Neuronal stem cell (in vitro differentiated cells): ENCODE results near the gene ZNF292.

ENCODE experiments used
- DNase-seq: peaks from one replicate; pipeline ENCODE4 v3.0.0-alpha.2; 2013; ENCODE audit warnings: low spot score
- H2AFZ ChIP-seq: one replicate; pipeline ENCODE4 v1.6.1; 2013; ENCODE audit warnings: mild to moderate bottlenecking, low read length, inconsistent platforms
- H2AK5ac ChIP-seq: 2 replicates; pipeline ENCODE4 v1.6.1; 2013; ENCODE audit warnings: low read depth, mild to moderate bottlenecking, inconsistent platforms, low read length, moderate library complexity, mixed read lengths
- H2BK120ac ChIP-seq: 2 replicates; pipeline ENCODE4 v1.6.1; 2013; ENCODE audit warnings: low read depth, mild to moderate bottlenecking, inconsistent platforms, low read length, moderate library complexity, mixed read lengths
- H2BK12ac ChIP-seq: one replicate; pipeline ENCODE4 v1.6.1; 2013; ENCODE audit warnings: low read length, inconsistent platforms
- H2BK15ac ChIP-seq: 2 replicates; pipeline ENCODE4 v1.6.1; 2013; ENCODE audit warnings: mild to moderate bottlenecking, low read length, inconsistent platforms, mixed read lengths
- H2BK5ac ChIP-seq: one replicate; pipeline ENCODE4 v1.6.1; 2013; ENCODE audit warnings: inconsistent platforms, mild to moderate bottlenecking, low read length, moderate library complexity
- H3K14ac ChIP-seq: one replicate; pipeline ENCODE4 v1.6.1; 2013; ENCODE audit warnings: low read length, inconsistent platforms
- H3K18ac ChIP-seq: 2 replicates; pipeline ENCODE4 v1.6.1; 2013; ENCODE audit warnings: low read length, inconsistent platforms
- H3K23ac ChIP-seq: 2 replicates; pipeline ENCODE4 v1.6.1; 2013; ENCODE audit warnings: low read depth, mild to moderate bottlenecking, mixed read lengths, low read length, inconsistent platforms; ENCODE audit not compliant: poor library complexity
- H3K27ac ChIP-seq: replicated peaks from 3 replicates; pipeline ENCODE4 v1.5.1; 2013; ENCODE audit warnings: low read length, inconsistent platforms
- H3K27me3 ChIP-seq, 3 experiments: 2 replicates each; pipeline ENCODE4 v1.6.1; 2013; ENCODE audit warnings: low read length in 3 of 3, mild to moderate bottlenecking in 2 of 3, inconsistent platforms in 1 of 3, low read depth in 1 of 3, mixed read lengths in 1 of 3, moderate library complexity in 1 of 3; ENCODE audit not compliant: control insufficient read depth in 3 of 3, insufficient read depth in 3 of 3
- H3K36me3 ChIP-seq, 2 donors: replicated peaks in 1 of 2; 2 replicates each; pipeline ENCODE4 v1.6.1; 2013; ENCODE audit warnings: low read length in 2 of 2; ENCODE audit not compliant: control insufficient read depth in 2 of 2, insufficient read depth in 2 of 2
- H3K4ac ChIP-seq: 2 replicates; pipeline ENCODE4 v1.6.1; 2013; ENCODE audit warnings: inconsistent platforms, mild to moderate bottlenecking, low read length, moderate library complexity
- H3K4me1 ChIP-seq, 2 donors: 1 replicate in 1 of 2; 2 replicates in 1 of 2; pipeline ENCODE4 v1.6.1; 2013; ENCODE audit warnings: low read length in 2 of 2, low read depth in 1 of 2; ENCODE audit not compliant: control insufficient read depth in 2 of 2, insufficient read depth in 1 of 2
- H3K4me2 ChIP-seq: one replicate; pipeline ENCODE4 v1.6.1; 2013; ENCODE audit warnings: mild to moderate bottlenecking, low read length, inconsistent platforms; ENCODE audit not compliant: insufficient read depth, poor library complexity, severe bottlenecking
- H3K4me3 ChIP-seq, 2 donors: 2 replicates each; pipeline ENCODE4 v1.5.1; 2013; ENCODE audit warnings: low read length in 2 of 2, mild to moderate bottlenecking in 2 of 2, inconsistent platforms in 1 of 2, moderate library complexity in 1 of 2
- H3K79me1 ChIP-seq: one replicate; pipeline ENCODE4 v1.6.1; 2013; ENCODE audit warnings: low read depth, mild to moderate bottlenecking, inconsistent platforms, low read length, moderate library complexity
- H3K9ac ChIP-seq: one replicate; pipeline ENCODE4 v1.6.1; 2013; ENCODE audit warnings: mild to moderate bottlenecking, low read depth, low read length, inconsistent platforms; ENCODE audit not compliant: poor library complexity
- H3K9me3 ChIP-seq, 2 donors: replicated peaks in 1 of 2; 2 replicates each; pipeline versions ENCODE3 to v1.6.1; 2013; ENCODE audit warnings: low read length in 2 of 2, mild to moderate bottlenecking in 2 of 2, inconsistent platforms in 1 of 2, low read depth in 1 of 2, mixed read lengths in 1 of 2, moderate library complexity in 1 of 2; ENCODE audit not compliant: control insufficient read depth in 2 of 2, insufficient read depth in 1 of 2
- H4K8ac ChIP-seq: one replicate; pipeline ENCODE4 v1.6.1; 2013; ENCODE audit warnings: low read depth, mild to moderate bottlenecking, inconsistent platforms, low read length, moderate library complexity
- H4K91ac ChIP-seq: one replicate; pipeline ENCODE4 v1.6.1; 2013; ENCODE audit warnings: low read length, low read depth, mild to moderate bottlenecking, inconsistent platforms; ENCODE audit not compliant: poor library complexity
- WGBS, 2 donors: extraction: QIAGEN DNeasy Blood & Tissue Kit; methylation state at CpG; one replicate each; pipeline ENCODE4 v1.1.7; 2013; ENCODE audit warnings: missing lambda C conversion rate in 2 of 2, mixed read lengths in 1 of 2; ENCODE audit not compliant: insufficient read length in 2 of 2, insufficient replicate concordance in 1 of 2; ENCODE audit errors: extremely low coverage in 2 of 2; 5-methylcytosine and 5-hydroxymethylcytosine counted together

The ZNF292 gene

DNA sequence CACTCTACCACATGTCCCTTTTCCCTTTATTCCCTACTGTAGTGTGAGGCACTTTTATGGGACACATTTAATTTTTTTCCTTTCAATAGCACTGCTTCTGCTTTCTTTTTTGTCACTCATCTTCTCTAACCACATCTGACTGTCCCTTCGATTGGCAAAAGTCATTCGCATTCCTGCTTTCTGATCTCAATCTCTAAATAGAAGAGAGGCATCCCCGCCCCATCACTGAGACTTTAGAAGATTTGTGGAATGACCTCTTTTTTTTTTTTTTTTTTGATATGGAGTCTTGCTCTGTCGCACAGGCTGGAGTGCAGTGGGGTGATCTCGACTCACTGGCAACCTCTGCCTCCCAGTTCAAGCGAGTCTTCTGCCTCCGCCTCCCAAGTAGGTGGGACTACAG lies 9.1 kb downstream of the ZNF292 start:
- H4K8ac ChIP-seq: no peak overlapping the region
- peaks cover 0 to 72% of the 10 kb centered on the region in 2 donors for H3K36me3 ChIP-seq
- peaks cover 0 to 9% of the 10 kb centered on the region in 2 donors for H3K9me3 ChIP-seq
- no peak overlapping the region for H3K27ac ChIP-seq
- H2BK15ac ChIP-seq: no peak overlapping the region
- peaks cover 0 to 5% of the 10 kb centered on the region in 2 donors for H3K4me1 ChIP-seq
- no peak overlapping the region for H3K18ac ChIP-seq
- no peak overlapping the region for H3K4me2 ChIP-seq
- DNase-seq: no peak
- no peak overlapping the region for H3K4me3 ChIP-seq
- no peak overlapping the region for H3K23ac ChIP-seq
- no peak overlapping the region for H3K14ac ChIP-seq
- no peak overlapping the region for H3K9ac ChIP-seq
- H2BK5ac ChIP-seq: no peak overlapping the region
- H2AFZ ChIP-seq: no peak overlapping the region
- peaks cover 2% of the 10 kb centered on the region for H3K79me1 ChIP-seq
- no CpG with 5 or more reads among the region's 7 CpGs for whole genome bisulfite sequencing, 2 donors
- no peaks in the 10 kb centered on the region for H3K27me3 ChIP-seq
- no peak overlapping the region for H2BK120ac ChIP-seq
- no peak overlapping the region for H2BK12ac ChIP-seq
- H4K91ac ChIP-seq: no peak overlapping the region
- H3K4ac ChIP-seq: no peak overlapping the region
- no peak overlapping the region for H2AK5ac ChIP-seq

DNA sequence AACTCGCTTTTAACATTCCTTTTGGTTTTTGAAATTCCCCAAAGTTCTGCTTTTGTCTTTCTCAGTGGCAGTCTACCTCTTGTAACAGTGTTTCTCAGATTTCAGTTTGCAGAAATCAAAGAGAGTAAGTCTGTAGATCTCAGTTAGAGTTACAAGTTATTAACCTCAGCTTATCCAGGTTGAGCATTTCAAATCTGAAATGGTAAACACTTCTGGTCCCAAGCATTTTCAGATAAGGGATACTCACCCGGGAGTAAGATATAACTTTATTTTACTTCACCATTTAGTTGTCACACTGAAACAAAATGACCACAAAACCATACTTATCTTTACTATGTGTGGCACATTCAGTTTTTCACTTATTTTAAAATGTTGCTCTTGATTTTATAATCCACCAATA lies 9.8 kb downstream of the ZNF292 start:
- Histone ChIP-seq H2AK5ac (no peak overlapping the region), H3K36me3 (peaks cover 0 to 72% of the 10 kb centered on the region in 2 donors), H3K4me2 (no peak overlapping the region), H3K18ac (no peak overlapping the region), H2BK120ac (no peak overlapping the region), H4K8ac (no peak overlapping the region), H2BK15ac (no peak overlapping the region), H3K79me1 (peaks cover 2% of the 10 kb centered on the region), H2BK5ac (no peak overlapping the region), H2AFZ (no peak overlapping the region), H3K4me3 (no peak overlapping the region), H3K27me3 (no peaks in the 10 kb centered on the region), H2BK12ac (no peak overlapping the region), H3K27ac (no peak overlapping the region), H3K14ac (no peak overlapping the region), H3K4me1 (peaks cover 0 to 8% of the 10 kb centered on the region in 2 donors), H3K23ac (no peak overlapping the region), H3K9ac (no peak overlapping the region), H4K91ac (no peak overlapping the region), H3K4ac (no peak overlapping the region), H3K9me3 (peaks cover 0 to 9% of the 10 kb centered on the region in 2 donors)
- no peak for DNase-seq
- WGBS, 2 donors: no CpG with 5 or more reads among the region's 2 CpGs

DNA sequence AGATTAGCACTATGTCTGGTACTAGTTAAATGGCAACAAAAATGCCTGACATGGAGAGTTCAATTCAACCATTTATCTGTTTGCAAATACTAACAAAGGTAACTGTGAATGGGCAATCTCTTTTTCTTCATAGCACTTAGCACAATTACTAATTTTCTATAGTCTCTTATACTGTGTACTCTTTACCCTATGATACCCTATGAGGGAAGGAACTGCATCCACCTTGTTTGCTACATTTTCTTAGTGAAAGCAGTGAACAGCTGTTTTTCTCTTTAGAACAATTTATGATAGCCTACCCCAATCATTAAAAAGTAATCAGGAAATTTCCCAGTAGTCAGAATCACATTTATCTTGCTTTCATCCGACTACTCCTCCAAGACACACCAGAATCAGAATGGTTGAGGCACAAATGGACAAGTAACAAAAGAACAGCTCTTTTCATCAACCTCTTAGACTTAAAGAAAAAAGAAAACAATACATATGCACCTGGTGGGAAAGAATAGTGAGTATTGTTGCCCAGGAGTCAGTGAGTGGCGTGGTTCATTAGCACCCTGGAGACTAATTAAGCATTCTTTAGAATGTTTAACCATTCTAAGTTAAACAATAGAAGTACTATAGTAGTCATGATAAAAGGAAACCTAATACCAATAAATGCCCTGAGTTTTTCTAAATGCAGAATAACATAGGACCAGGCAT lies 16.7 kb downstream of the ZNF292 start:
- no peaks in the 10 kb centered on the region for H3K79me1 ChIP-seq
- H2BK15ac ChIP-seq: no peak overlapping the region
- H3K4me1 ChIP-seq: peaks cover 0 to 7% of the 10 kb centered on the region in 2 donors
- peaks cover 0 to 8% of the 10 kb centered on the region in 2 donors for H3K9me3 ChIP-seq
- no peak overlapping the region for H2AK5ac ChIP-seq
- no peak overlapping the region for H3K23ac ChIP-seq
- H3K4me3 ChIP-seq: no peak overlapping the region
- no peak overlapping the region for H2BK12ac ChIP-seq
- H4K91ac ChIP-seq: no peak overlapping the region
- peaks cover 0 to 50% of the 10 kb centered on the region in 2 donors for H3K36me3 ChIP-seq
- H2BK120ac ChIP-seq: no peak overlapping the region
- H3K4me2 ChIP-seq: no peak overlapping the region
- H3K18ac ChIP-seq: no peak overlapping the region
- H3K27me3 ChIP-seq: no peaks in the 10 kb centered on the region
- no peak overlapping the region for H4K8ac ChIP-seq
- no peak for DNase-seq
- no peak overlapping the region for H3K9ac ChIP-seq
- no peak overlapping the region for H3K14ac ChIP-seq
- WGBS, 2 donors: no CpG with 5 or more reads among the region's 2 CpGs
- H3K4ac ChIP-seq: no peak overlapping the region
- no peak overlapping the region for H3K27ac ChIP-seq
- no peak overlapping the region for H2AFZ ChIP-seq
- H2BK5ac ChIP-seq: no peak overlapping the region

DNA sequence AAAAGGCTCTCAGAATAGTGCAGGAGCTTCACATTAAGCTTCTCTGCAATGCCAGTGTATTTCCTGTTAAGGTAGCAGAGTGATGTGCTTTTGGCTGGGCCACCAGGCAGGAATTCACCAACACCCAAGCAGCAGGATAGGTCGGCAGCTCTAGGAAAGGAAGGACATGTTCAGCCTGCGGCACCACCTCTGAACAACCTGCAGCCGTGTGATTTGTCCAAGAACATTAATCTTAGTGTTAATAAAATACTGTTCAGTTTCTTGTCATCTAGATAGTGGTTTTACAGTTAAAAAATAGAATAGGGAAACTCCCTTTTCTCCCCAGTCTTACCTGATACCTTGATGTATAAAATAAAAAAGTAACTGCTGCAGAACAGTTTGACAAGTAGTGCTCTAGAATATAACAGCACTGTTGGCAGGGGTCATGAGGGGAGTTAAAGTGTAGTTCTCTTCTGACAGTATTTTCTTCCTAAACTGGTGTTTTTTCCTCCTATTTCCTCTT lies 18.8 kb downstream of the ZNF292 start:
- Histone ChIP-seq H3K4ac (no peak overlapping the region), H3K27ac (no peak overlapping the region), H3K9ac (no peak overlapping the region), H2BK120ac (no peak overlapping the region), H2BK15ac (no peak overlapping the region), H3K4me3 (no peak overlapping the region), H3K18ac (no peak overlapping the region), H3K79me1 (no peaks in the 10 kb centered on the region), H2BK12ac (no peak overlapping the region), H3K4me2 (no peak overlapping the region), H4K91ac (no peak overlapping the region), H3K14ac (no peak overlapping the region), H3K4me1 (peaks cover 0 to 8% of the 10 kb centered on the region in 2 donors), H3K36me3 (peaks cover 0 to 47% of the 10 kb centered on the region in 2 donors), H3K9me3 (peaks cover 0 to 6% of the 10 kb centered on the region in 2 donors), H2AK5ac (no peak overlapping the region), H2BK5ac (no peak overlapping the region), H3K27me3 (no peaks in the 10 kb centered on the region), H3K23ac (no peak overlapping the region), H2AFZ (no peak overlapping the region), H4K8ac (no peak overlapping the region)
- DNase-seq: no peak
- WGBS, 2 donors: no CpG with 5 or more reads among the region's 3 CpGs
